Natural killer cell (primary cell): ENCODE results near the gene RBM38. TPM values are rescaled to one million over a fixed set of nuclear protein-coding genes. Genes with fewer than 3 reads are reported as not detected.

ENCODE experiments used
- ATAC-seq, 3 donors: fragments of 150-1000 bp in 2 of 3; fragments of 200-7000 bp in 1 of 3; cut with Tn5 transposase; 1 replicate in 1 of 3; 2 replicates in 2 of 3; pipeline ENCODE4 v1.10.0; 2021; ENCODE audit warnings: mild to moderate bottlenecking in 2 of 3, moderate library complexity in 2 of 3
- DNase-seq, 2 donors: peaks; one replicate each; pipeline versions ENCODE4 v3.0.0 to v3.0.0-alpha.2; 2013 to 2021; ENCODE audit warnings: mixed read lengths in 1 of 2
- H3K27ac ChIP-seq: one replicate; pipeline ENCODE4 v1.5.1; 2013; ENCODE audit warnings: mild to moderate bottlenecking, low read length
- H3K27me3 ChIP-seq: one replicate; pipeline ENCODE4 v1.6.1; 2013; ENCODE audit warnings: low read length; ENCODE audit not compliant: control insufficient read depth, insufficient read depth
- H3K36me3 ChIP-seq: one replicate; pipeline ENCODE4 v1.6.1; 2013; ENCODE audit warnings: low read length; ENCODE audit not compliant: control insufficient read depth, insufficient read depth
- H3K4me1 ChIP-seq: one replicate; pipeline ENCODE4 v1.6.1; 2013; ENCODE audit warnings: low read length; ENCODE audit not compliant: control insufficient read depth, insufficient read depth
- H3K4me3 ChIP-seq: one replicate; pipeline ENCODE4 v1.5.1; 2013; ENCODE audit warnings: low read length
- H3K9me3 ChIP-seq: one replicate; pipeline ENCODE4 v1.6.1; 2013; ENCODE audit warnings: low read length; ENCODE audit not compliant: control insufficient read depth, insufficient read depth
- H3K27ac Mint-ChIP-seq, 2 donors: one replicate each; pipeline ENCODE4 v1.8.0; 2022; ENCODE audit warnings: mild to moderate bottlenecking in 2 of 2, mixed read lengths in 2 of 2, moderate library complexity in 1 of 2
- H3K27me3 Mint-ChIP-seq, 2 donors: one replicate each; pipeline ENCODE4 v1.8.0; 2022; ENCODE audit warnings: low read depth in 2 of 2, mixed read lengths in 2 of 2
- H3K36me3 Mint-ChIP-seq: one replicate; pipeline ENCODE4 v1.8.0; 2022; ENCODE audit warnings: mixed read lengths
- H3K4me1 Mint-ChIP-seq, 2 donors: one replicate each; pipeline ENCODE4 v1.8.0; 2022; ENCODE audit warnings: mixed read lengths in 2 of 2
- H3K4me3 Mint-ChIP-seq: one replicate; pipeline ENCODE4 v1.8.0; 2022; ENCODE audit warnings: mild to moderate bottlenecking, moderate library complexity, mixed read lengths
- H3K9me3 Mint-ChIP-seq, 2 donors: one replicate each; pipeline ENCODE4 v1.8.0; 2022; ENCODE audit warnings: mixed read lengths in 2 of 2
- WGBS: methylation state at CpG from one replicate; pipeline ENCODE4 v1.1.7; 2013; ENCODE audit warnings: missing lambda C conversion rate; ENCODE audit not compliant: insufficient coverage; 5-methylcytosine and 5-hydroxymethylcytosine counted together
- intact Hi-C: fragments of 100-400 bp; cut with micrococcal nuclease; formaldehyde crosslinking; loops from one replicate; pipeline ENCODE4 v1.14.2; 2022
- total RNA-seq, 4 donors: library from RNA; stranded (reverse); fragments of 120-200 nt in 1 of 4; gene quantifications; one replicate each; pipeline versions ENCODE4 v1.2.3 to v1.2.4, GENCODE V29; 2013 to 2022
- TF ChIP-seq, protein P1 (sequence below): fragments of 200-600 bp; IDR thresholded peaks from one replicate; pipeline ENCODE4 v1.8.0; 2022; ENCODE audit warnings: antibody characterized with exemption

The RBM38 gene
- total RNA-seq, 3 donors from 2014 or later (not counting 1 experiment from before 2014, with no cell fraction given), result 217 to 392 (median 264) TPM

DNA sequence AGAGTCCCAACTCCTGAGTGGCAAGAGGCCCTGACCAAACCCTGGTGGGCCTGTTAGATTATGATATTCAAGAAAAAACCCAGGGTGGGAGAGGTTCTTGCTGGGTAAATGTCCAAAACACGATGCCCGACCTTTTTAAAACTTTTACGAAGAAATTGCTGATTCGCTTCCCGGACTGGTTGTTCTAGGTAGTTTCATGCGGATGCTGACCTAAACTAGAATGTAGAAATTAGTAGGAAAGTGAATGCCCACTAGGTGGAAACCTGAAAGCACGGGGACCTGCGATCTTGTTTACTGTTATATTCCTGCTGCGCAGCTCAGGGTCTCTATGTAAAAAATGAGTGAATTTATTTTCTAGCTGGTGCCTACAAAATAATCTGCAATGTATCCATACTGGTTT lies 37.8 kb upstream of the RBM38 start:
- H3K4me3 ChIP-seq, result no peak overlapping the region
- no peaks in the 10 kb centered on the region for H3K27me3 ChIP-seq
- Mint-ChIP-seq H3K27ac (peak overlapping the region in 1 of 2 donors; percentile 1), H3K36me3 (peaks cover 14% of the 10 kb centered on the region), H3K9me3 (no peaks in the 10 kb centered on the region), H3K27me3 (no peaks in the 10 kb centered on the region), H3K4me1 (peaks cover 25% of the 10 kb centered on the region in 2 donors), H3K4me3 (peak overlapping the region; percentile 59)
- H3K27ac ChIP-seq, result no peak overlapping the region
- ATAC-seq (no peak), DNase-seq (no peak)
- WGBS, result 96% methylated on average over 9 of the region's 9 CpGs
- TF ChIP-seq, protein P1, sequence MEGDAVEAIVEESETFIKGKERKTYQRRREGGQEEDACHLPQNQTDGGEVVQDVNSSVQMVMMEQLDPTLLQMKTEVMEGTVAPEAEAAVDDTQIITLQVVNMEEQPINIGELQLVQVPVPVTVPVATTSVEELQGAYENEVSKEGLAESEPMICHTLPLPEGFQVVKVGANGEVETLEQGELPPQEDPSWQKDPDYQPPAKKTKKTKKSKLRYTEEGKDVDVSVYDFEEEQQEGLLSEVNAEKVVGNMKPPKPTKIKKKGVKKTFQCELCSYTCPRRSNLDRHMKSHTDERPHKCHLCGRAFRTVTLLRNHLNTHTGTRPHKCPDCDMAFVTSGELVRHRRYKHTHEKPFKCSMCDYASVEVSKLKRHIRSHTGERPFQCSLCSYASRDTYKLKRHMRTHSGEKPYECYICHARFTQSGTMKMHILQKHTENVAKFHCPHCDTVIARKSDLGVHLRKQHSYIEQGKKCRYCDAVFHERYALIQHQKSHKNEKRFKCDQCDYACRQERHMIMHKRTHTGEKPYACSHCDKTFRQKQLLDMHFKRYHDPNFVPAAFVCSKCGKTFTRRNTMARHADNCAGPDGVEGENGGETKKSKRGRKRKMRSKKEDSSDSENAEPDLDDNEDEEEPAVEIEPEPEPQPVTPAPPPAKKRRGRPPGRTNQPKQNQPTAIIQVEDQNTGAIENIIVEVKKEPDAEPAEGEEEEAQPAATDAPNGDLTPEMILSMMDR, result no peak
- peaks cover 35% of the 10 kb centered on the region for H3K36me3 ChIP-seq
- H3K9me3 ChIP-seq, result no peaks in the 10 kb centered on the region
- peaks cover 10% of the 10 kb centered on the region for H3K4me1 ChIP-seq
- intact Hi-C loops, result no loop called here

DNA sequence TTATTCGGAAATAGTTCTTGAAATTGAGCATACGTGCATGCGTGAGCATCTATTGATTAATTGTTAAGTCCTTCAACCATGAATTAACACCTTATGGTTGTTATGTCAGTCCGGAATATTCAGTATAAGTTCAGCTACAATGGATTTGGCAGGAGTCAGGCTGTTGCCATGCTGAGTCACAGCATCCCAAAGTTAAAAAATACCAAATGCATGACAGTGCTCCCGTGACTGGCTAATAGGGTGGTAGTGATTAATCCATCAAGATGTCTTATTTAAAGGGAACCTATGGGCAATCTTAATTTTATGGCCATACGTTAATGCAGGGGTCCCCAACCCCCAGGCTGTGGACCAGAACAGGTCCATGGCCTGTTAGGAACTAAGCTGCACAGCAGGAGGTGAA lies 29.7 kb upstream of the RBM38 start:
- no peaks in the 10 kb centered on the region for H3K27me3 Mint-ChIP-seq
- Histone ChIP-seq H3K9me3 (no peaks in the 10 kb centered on the region), H3K4me1 (no peaks in the 10 kb centered on the region), H3K27ac (no peak overlapping the region), H3K4me3 (no peak overlapping the region), H3K27me3 (no peaks in the 10 kb centered on the region), H3K36me3 (peaks cover 43% of the 10 kb centered on the region)
- H3K4me3 Mint-ChIP-seq, result no peak overlapping the region
- 100% methylated on average over 6 of the region's 6 CpGs for WGBS
- TF ChIP-seq, protein P1, result no peak
- no peaks in the 10 kb centered on the region for H3K9me3 Mint-ChIP-seq
- no peaks in the 10 kb centered on the region for H3K4me1 Mint-ChIP-seq
- no peak overlapping the region for H3K27ac Mint-ChIP-seq
- intact Hi-C loops, result no loop called here
- DNase-seq (no peak), ATAC-seq (no peak)
- H3K36me3 Mint-ChIP-seq, result peaks cover under 1% of the 10 kb centered on the region

DNA sequence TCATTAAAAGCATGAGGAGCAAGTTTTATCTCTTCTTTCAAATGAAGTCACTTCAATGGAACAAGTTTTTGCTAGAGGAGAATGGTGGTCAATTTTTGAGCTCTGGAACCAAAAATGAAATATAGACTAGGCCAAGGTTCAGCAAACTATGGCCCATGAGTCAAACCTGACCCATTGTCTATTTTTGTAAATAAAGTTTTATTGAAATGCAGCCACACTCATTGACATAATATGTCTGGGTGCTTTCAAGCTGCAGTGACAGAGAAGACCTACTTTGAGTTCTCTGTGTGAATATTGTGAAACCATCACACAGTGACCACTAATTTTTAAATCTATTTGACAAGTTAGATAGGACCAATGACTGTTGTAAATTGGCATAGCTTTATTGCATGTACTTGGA lies 26.7 kb upstream of the RBM38 start:
- peaks cover 8% of the 10 kb centered on the region for H3K36me3 Mint-ChIP-seq
- DNase-seq (no peak), ATAC-seq (no peak)
- TF ChIP-seq, protein P1, result no peak
- Histone ChIP-seq H3K36me3 (peaks cover 63% of the 10 kb centered on the region), H3K27me3 (no peaks in the 10 kb centered on the region), H3K4me1 (no peaks in the 10 kb centered on the region), H3K4me3 (no peak overlapping the region), H3K27ac (no peak overlapping the region), H3K9me3 (no peaks in the 10 kb centered on the region)
- no peak overlapping the region for H3K4me3 Mint-ChIP-seq
- no peaks in the 10 kb centered on the region for H3K9me3 Mint-ChIP-seq
- intact Hi-C loops, result no loop called here
- no peaks in the 10 kb centered on the region for H3K4me1 Mint-ChIP-seq
- no peak overlapping the region for H3K27ac Mint-ChIP-seq
- no peaks in the 10 kb centered on the region for H3K27me3 Mint-ChIP-seq

- Histone ChIP-seq H3K27me3 (no peaks in the 10 kb centered on the region), H3K4me1 (peaks cover 4% of the 10 kb centered on the region), H3K36me3 (peaks cover 80% of the 10 kb centered on the region), H3K27ac (no peak overlapping the region), H3K9me3 (no peaks in the 10 kb centered on the region), H3K4me3 (no peak overlapping the region)
- Mint-ChIP-seq H3K36me3 (peaks cover 35% of the 10 kb centered on the region), H3K4me1 (peaks cover 0 to 7% of the 10 kb centered on the region in 2 donors), H3K27me3 (no peaks in the 10 kb centered on the region), H3K4me3 (no peak overlapping the region), H3K27ac (no peak overlapping the region), H3K9me3 (no peaks in the 10 kb centered on the region)
- 80% methylated on average over 3 of the region's 3 CpGs for WGBS
- intact Hi-C loops, result no loop called here
- ATAC-seq (no peak), DNase-seq (no peak)
- TF ChIP-seq, protein P1, result no peak
Measured at GRCh38 chr20:57369596-57369995, 21.6 kb upstream of the RBM38 start.
